IPS-15b (cell line): ENCODE measurements around the gene TCERG1L.

Source experiments
- H3K27me3 ChIP-seq: one replicate; pipeline ENCODE4 v1.6.1; 2013; ENCODE audit warnings: low read length; ENCODE audit not compliant: control insufficient read depth, insufficient read depth
- H3K36me3 ChIP-seq: one replicate; pipeline ENCODE4 v1.6.1; 2013; ENCODE audit warnings: low read length; ENCODE audit not compliant: control insufficient read depth, insufficient read depth
- H3K4me1 ChIP-seq: one replicate; pipeline ENCODE4 v1.6.1; 2013; ENCODE audit warnings: mild to moderate bottlenecking, low read length; ENCODE audit not compliant: control insufficient read depth, insufficient read depth
- H3K4me3 ChIP-seq: one replicate; pipeline ENCODE4 v1.5.1; 2013; ENCODE audit warnings: low read depth, low read length
- H3K9ac ChIP-seq: one replicate; pipeline ENCODE4 v1.6.1; 2013; ENCODE audit warnings: low read depth, mild to moderate bottlenecking, low read length
- H3K9me3 ChIP-seq: one replicate; pipeline ENCODE4 v1.6.1; 2013; ENCODE audit warnings: mild to moderate bottlenecking, low read length; ENCODE audit not compliant: control insufficient read depth, insufficient read depth

The TCERG1L gene

DNA sequence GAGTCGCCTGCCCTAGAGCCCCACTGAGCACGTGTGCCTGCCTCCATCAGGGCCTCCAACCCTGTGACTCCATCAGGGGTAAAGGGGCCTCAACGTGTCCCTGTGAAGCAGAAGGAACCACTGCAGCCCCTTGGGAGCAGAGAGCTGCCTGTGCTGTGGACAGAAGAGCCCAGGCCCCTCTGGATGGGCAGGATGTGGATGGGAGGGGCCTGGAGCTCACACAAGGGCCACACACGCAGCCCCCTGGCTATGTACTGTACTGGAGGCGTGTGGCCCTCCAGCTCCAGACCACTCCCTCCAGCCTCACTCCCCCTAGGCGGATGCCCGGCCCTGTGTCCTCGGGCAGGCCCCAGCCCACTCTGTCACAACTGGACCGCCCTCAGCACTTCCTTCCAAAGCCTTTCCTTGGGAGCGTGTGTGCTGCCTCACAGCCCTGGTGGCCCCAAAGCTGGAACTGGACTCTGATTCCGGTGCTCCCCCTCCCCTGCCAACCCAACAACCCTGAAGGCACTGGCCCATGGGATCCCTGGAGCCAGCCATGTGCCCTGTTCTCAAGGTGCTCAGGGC is 238.0 kb downstream of the TCERG1L start:
- no peaks in the 10 kb centered on the region for H3K4me1 ChIP-seq
- H3K27me3 ChIP-seq: no peaks in the 10 kb centered on the region
- no peaks in the 10 kb centered on the region for H3K36me3 ChIP-seq
- no peaks in the 10 kb centered on the region for H3K9me3 ChIP-seq
- H3K4me3 ChIP-seq: no peak overlapping the region
- no peak overlapping the region for H3K9ac ChIP-seq

DNA sequence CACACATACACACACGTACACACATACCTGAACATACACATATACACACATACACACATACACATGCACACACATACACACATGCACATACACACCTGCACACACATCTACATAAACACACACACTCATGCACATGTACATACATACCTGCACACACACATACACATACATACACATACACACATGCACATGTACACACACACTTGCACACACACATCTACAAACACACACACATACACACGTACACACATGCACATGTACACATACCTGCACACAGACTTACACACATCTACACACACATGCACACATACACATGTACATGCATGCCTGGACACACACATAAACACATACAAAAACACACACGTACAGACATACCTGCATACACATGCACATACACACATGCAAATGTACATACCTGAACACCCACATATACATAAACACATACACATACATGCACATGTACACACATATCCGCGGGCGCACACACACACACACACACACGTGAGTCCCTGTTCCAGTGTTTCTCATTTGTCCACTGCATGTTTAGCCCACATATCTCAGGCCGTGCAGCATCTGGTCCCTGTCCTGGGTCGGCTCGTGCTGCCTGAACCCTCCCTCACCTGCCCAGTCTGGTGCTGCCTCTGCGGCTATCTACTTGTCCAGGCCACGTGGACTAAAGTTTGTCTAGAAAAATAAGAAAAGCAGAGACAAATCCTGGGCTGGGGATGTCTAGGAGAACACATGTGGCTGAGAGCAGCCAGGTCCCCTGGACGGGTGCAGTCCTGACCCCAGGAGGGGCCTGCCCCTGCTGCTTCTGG is 238.7 kb downstream of the TCERG1L start:
- Histone ChIP-seq H3K9me3 (no peaks in the 10 kb centered on the region), H3K9ac (no peak overlapping the region), H3K4me3 (no peak overlapping the region), H3K4me1 (no peaks in the 10 kb centered on the region), H3K27me3 (no peaks in the 10 kb centered on the region), H3K36me3 (no peaks in the 10 kb centered on the region)

DNA sequence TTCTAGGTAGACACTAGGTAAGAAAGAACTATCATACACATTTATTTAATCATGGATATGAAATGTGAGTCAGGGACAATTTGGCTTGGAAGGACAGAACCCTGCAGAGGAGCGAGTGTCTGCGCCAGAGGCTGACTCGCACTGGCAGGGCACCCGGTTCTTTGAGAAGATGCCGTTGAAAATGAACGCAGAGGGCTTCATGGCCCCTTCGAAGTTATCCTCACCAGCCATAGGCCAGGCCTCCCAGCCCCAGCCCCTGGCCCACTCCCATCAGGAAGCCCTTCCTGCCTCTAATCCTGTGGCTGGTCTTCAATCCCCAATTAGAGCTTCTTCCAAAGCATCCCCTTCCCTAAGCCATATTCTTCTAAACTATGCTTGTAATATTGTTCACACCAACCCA is 239.8 kb downstream of the TCERG1L start:
- Histone ChIP-seq H3K36me3 (no peaks in the 10 kb centered on the region), H3K4me3 (no peak overlapping the region), H3K4me1 (no peaks in the 10 kb centered on the region), H3K27me3 (no peaks in the 10 kb centered on the region), H3K9ac (no peak overlapping the region), H3K9me3 (no peaks in the 10 kb centered on the region)

DNA sequence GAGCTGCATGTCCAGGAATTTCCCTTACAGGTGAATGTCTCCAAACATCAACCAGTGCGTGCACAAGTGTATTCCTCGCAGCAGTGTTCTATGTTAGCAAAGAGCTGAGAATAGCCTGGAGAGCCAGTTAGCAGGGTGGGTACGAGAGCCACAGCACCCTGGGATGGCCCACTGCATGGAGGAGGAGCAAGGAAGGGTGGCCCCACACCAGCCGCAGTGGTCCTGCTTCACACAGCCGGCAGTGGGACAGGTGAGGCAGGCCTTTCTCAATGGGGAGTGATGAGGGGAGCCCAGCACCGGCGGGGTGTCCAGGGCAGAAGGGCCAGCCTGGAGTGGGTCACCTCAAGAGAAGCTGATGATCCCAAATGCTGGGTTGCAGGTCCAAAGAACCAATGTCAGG is 240.7 kb downstream of the TCERG1L start:
- H3K9me3 ChIP-seq: no peaks in the 10 kb centered on the region
- no peak overlapping the region for H3K9ac ChIP-seq
- H3K4me3 ChIP-seq: no peak overlapping the region
- H3K4me1 ChIP-seq: peaks cover 4% of the 10 kb centered on the region
- H3K36me3 ChIP-seq: no peaks in the 10 kb centered on the region
- H3K27me3 ChIP-seq: no peaks in the 10 kb centered on the region

DNA sequence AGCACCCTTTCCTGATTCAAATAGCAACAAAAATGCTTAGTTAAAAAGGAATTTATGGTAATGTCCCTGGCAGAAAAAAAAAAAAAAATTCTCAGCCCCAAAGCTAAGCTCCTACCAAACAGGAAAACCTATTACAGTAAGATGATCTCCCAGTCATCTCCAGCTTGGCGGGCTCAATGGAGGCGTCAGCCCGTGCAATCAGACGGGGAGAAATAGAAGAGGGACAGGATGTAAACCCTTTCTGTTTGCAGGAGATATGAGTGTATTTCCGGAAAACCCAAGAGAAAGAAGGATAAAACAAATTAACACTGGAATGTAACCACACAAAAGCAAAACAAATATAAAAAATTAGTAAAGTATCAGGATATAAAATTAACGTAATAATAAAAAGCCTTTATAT is 242.8 kb downstream of the TCERG1L start:
- no peaks in the 10 kb centered on the region for H3K9me3 ChIP-seq
- peaks cover 4% of the 10 kb centered on the region for H3K4me1 ChIP-seq
- no peaks in the 10 kb centered on the region for H3K27me3 ChIP-seq
- H3K4me3 ChIP-seq: no peak overlapping the region
- no peaks in the 10 kb centered on the region for H3K36me3 ChIP-seq
- no peak overlapping the region for H3K9ac ChIP-seq

DNA sequence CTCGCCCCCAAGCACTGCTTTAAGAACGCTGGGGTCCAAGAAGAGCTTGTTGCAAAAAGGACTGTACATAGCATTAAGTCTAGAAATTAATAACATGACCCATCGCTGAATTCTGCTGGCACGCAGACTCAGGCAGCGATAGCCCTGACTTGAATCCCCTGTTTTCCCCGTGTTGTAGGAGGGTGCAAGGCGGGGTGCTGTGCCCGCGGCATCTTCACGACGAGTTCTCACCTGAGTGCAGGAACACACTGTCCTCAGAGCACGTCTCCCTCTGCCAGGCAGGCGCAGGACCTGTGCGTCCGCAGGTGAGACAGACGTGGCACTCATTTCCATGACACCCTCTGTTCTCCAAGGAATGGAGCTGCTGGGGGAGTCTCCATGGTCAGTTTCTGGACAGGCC is 243.2 kb downstream of the TCERG1L start:
- no peaks in the 10 kb centered on the region for H3K36me3 ChIP-seq
- peaks cover 4% of the 10 kb centered on the region for H3K4me1 ChIP-seq
- no peak overlapping the region for H3K4me3 ChIP-seq
- H3K9me3 ChIP-seq: no peaks in the 10 kb centered on the region
- no peak overlapping the region for H3K9ac ChIP-seq
- H3K27me3 ChIP-seq: no peaks in the 10 kb centered on the region

DNA sequence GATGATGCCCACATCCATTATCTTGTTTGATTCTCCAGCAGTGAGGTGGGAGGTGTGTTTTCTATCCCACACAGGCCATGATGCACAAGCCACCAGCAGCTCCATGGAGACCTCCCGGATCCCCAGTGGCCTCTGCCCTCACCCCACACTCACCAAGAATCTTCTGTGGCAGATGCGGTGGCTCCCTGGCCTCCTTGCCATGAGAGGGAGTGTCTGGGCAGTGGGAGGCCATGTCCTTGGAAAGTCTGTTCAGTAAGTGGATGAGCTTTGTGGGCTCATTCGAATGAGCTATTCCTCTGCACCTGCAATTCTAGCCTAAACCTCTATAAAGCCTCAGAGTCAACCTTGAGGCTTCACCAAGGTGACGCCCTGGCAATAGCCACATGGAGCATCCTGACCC is 243.8 kb downstream of the TCERG1L start:
- no peak overlapping the region for H3K9ac ChIP-seq
- peaks cover 4% of the 10 kb centered on the region for H3K4me1 ChIP-seq
- H3K36me3 ChIP-seq: no peaks in the 10 kb centered on the region
- H3K27me3 ChIP-seq: no peaks in the 10 kb centered on the region
- no peaks in the 10 kb centered on the region for H3K9me3 ChIP-seq
- H3K4me3 ChIP-seq: no peak overlapping the region

DNA sequence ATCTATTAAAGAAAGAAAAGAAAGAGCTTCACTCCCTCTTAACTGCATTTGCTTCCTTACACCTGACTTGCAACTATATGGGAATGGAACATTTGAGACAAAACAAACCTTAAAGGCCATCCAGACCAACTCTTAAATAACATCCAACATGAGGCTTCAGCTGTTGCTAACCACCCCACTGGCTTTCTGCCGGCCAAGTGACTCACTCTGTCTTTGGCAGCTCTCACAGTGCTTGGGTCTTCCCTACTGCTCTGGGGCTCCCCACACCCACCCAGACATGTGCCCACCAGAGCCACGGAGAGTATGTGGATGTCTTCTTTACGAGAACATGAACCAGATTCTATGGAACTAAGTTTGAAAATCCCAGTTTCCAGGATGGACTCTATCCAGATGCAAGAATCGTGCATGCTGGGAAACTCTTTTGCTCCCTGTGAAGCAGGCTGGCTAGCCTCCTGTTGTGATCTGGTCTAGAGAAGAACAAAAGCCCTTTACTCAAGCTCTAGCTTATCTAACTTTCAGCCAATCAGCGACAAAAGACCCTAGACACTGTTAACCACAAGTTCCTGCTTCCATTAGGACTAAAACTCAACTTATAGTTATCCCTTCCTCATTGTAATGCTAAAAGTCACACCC is 245.7 kb downstream of the TCERG1L start:
- H3K9ac ChIP-seq: no peak overlapping the region
- H3K9me3 ChIP-seq: no peaks in the 10 kb centered on the region
- no peak overlapping the region for H3K4me3 ChIP-seq
- no peaks in the 10 kb centered on the region for H3K36me3 ChIP-seq
- H3K27me3 ChIP-seq: no peaks in the 10 kb centered on the region
- peaks cover 6% of the 10 kb centered on the region for H3K4me1 ChIP-seq

DNA sequence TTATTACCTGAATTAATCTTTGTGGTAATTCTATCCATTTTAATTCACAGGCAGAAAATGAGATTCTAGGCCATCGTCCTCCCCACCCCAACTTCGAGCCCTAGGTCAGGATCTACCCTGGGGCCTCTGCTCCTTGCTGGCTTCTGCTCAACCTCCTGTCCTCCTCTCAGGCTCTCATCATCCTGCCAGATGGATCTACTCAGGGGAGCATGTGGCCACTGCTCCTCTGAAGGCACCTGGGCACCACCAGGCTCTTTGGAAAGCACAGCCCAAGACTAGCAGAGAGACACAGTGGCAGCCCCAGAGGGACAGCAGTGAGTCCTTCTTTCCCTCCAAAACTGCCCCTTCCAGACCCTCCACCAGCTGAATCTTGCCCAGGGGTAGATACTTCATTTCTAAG is 248.2 kb downstream of the TCERG1L start:
- Histone ChIP-seq H3K36me3 (no peaks in the 10 kb centered on the region), H3K27me3 (no peaks in the 10 kb centered on the region), H3K9me3 (peaks cover 3% of the 10 kb centered on the region), H3K9ac (no peak overlapping the region), H3K4me1 (peaks cover 8% of the 10 kb centered on the region), H3K4me3 (no peak overlapping the region)

DNA sequence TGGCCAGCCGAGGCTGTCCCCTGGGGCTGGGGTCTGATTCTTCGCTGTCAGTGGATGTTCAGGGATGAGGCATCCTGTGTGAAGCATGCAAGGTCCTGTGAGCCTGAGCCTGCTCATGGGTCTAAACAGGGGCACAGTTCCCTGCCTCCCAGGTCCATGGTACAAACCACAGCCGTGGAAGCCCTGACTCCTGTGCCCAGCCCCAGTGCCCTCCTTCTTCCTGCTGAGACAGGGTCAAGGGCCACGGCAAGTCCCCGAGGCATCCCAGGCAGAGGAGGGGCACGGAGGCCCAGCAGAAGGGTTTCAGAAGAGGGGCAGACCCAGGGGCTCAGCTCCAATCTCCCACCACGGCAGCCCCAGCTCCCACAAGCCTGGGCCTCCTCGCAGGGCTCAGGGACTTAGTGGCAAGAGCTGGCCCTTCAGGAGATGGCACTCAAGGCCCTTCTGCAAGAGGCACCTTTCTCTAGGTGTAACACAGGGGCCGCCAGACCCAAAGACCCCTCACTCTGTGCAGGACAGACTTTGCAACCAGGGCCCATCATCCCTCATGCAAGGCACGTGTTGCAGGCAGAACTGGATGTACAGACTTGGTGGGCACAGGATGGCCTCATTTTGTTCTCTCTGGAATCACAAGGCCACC is 248.8 kb downstream of the TCERG1L start:
- Histone ChIP-seq H3K9ac (no peak overlapping the region), H3K4me1 (peaks cover 8% of the 10 kb centered on the region), H3K9me3 (peaks cover 3% of the 10 kb centered on the region), H3K27me3 (no peaks in the 10 kb centered on the region), H3K36me3 (no peaks in the 10 kb centered on the region), H3K4me3 (no peak overlapping the region)

DNA sequence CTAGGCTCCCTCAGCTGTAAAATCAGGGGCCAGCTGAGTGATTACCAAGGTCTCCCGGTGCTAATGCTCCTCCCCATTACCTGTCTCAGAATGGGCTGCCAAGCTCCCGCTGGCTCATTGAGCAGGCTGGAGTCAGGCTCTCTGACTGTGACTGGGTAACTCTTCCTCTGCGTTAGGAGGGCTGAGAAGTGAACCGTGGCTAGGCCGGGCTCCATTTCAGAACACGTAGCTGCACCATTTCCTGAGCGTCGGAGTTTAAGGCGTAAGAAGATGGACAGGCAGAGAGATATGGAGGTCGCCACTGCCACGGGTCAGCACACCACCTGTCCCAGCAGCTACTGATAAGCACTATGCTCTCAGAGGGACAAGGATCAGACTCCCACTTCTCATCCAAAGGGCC is 250.3 kb downstream of the TCERG1L start:
- no peaks in the 10 kb centered on the region for H3K27me3 ChIP-seq
- peaks cover 4% of the 10 kb centered on the region for H3K4me1 ChIP-seq
- no peak overlapping the region for H3K4me3 ChIP-seq
- peaks cover 3% of the 10 kb centered on the region for H3K9me3 ChIP-seq
- H3K9ac ChIP-seq: no peak overlapping the region
- no peaks in the 10 kb centered on the region for H3K36me3 ChIP-seq
